PC-3 (cell line): ENCODE data around the gene SRM. TPM values are rescaled to one million over a fixed set of nuclear protein-coding genes. Genes with fewer than 3 reads are reported as not detected.

Experiments
- ATAC-seq: fragments of 200-7000 bp; cut with Tn5 transposase; 2 replicates; pipeline ENCODE4 v1.9.1; 2020; ENCODE audit warnings: mild to moderate bottlenecking, moderate library complexity
- BruUV-seq: library from RNA; stranded (reverse); fragments of 400-500 nt; replicated peaks from 2 replicates; lab custom pipeline; 2021; lab: Mats Ljungman, UMichigan
- CTCF ChIA-PET: fragments of 300-600 bp; sonication (Branson Sonifier 250); formaldehyde crosslinking; loops from one replicate; lab custom pipeline; 2022; ENCODE audit warnings: antibody characterized with exemption; lab: Charles Lee
- POLR2A ChIA-PET: fragments of 300-600 bp; sonication (Branson Sonifier 250); formaldehyde crosslinking; loops from one replicate; lab custom pipeline; 2022; ENCODE audit warnings: antibody characterized with exemption; ENCODE audit not compliant: unreplicated experiment; lab: Charles Lee
- DNase-seq: peaks from one replicate; pipeline ENCODE4 v3.0.0-alpha.2; 2015
- H2AFZ ChIP-seq: fragments of 300-600 bp; sonication (generic); 2 replicates; pipeline ENCODE4 v1.6.0; 2016; ENCODE audit warnings: antibody characterized with exemption, low read length
- H3F3A ChIP-seq: fragments of 300-600 bp; sonication (generic); one replicate; pipeline ENCODE4 v1.6.0; 2017; ENCODE audit warnings: antibody characterized with exemption, low read length, control low read depth, mild to moderate bottlenecking; ENCODE audit not compliant: unreplicated experiment
- H3K27ac ChIP-seq: fragments of 300-600 bp; sonication (generic); 2 replicates; pipeline ENCODE4 v1.5.1; 2016; ENCODE audit warnings: mild to moderate bottlenecking, low read length
- H3K27me3 ChIP-seq: fragments of 300-600 bp; sonication (generic); 2 replicates; pipeline ENCODE4 v1.6.1; 2016; ENCODE audit warnings: low read length, mixed read lengths
- H3K36me3 ChIP-seq: fragments of 300-600 bp; sonication (generic); 2 replicates; pipeline ENCODE4 v1.6.1; 2016; ENCODE audit warnings: low read depth, mixed run types, low read length, mixed read lengths
- H3K4me1 ChIP-seq: fragments of 300-600 bp; sonication (generic); 2 replicates; pipeline ENCODE4 v1.5.1; 2016; ENCODE audit warnings: low read length; ENCODE audit not compliant: insufficient read depth
- H3K4me2 ChIP-seq: fragments of 300-600 bp; sonication (generic); 2 replicates; pipeline ENCODE4 v1.6.0; 2016; ENCODE audit warnings: low read length
- H3K4me3 ChIP-seq: fragments of 300-600 bp; sonication (generic); 2 replicates; pipeline ENCODE4 v1.5.1; 2016; ENCODE audit warnings: mild to moderate bottlenecking, low read length, mixed read lengths
- H3K79me2 ChIP-seq: fragments of 300-600 bp; sonication (generic); 2 replicates; pipeline ENCODE4 v1.6.1; 2017; ENCODE audit warnings: low read length, mixed read lengths
- H3K9ac ChIP-seq: fragments of 300-600 bp; sonication (generic); 2 replicates; pipeline ENCODE4 v1.6.0; 2016; ENCODE audit warnings: mild to moderate bottlenecking, low read length
- H3K9me2 ChIP-seq: fragments of 300-600 bp; sonication (generic); replicated peaks from 2 replicates; pipeline ENCODE4 v1.6.1; 2016; ENCODE audit warnings: mixed run types, low read length, mixed read lengths
- H3K9me3 ChIP-seq: fragments of 300-600 bp; sonication (generic); 2 replicates; pipeline ENCODE4 v1.6.1; 2016; ENCODE audit warnings: low read length, mixed read lengths
- H4K20me1 ChIP-seq: fragments of 300-600 bp; sonication (generic); 2 replicates; pipeline ENCODE4 v1.6.1; 2016; ENCODE audit warnings: low read length, mixed read lengths
- EZH2 ChIP-seq: fragments of 300-600 bp; sonication (generic); IDR thresholded peaks from one replicate; pipeline ENCODE4 v1.6.1; 2017; ENCODE audit warnings: antibody characterized with exemption, mild to moderate bottlenecking, low read length; ENCODE audit not compliant: unreplicated experiment
- EZH2phosphoT487 ChIP-seq: fragments of 300-600 bp; sonication (generic); IDR thresholded peaks from 2 replicates; pipeline ENCODE4 v1.6.1; 2018; ENCODE audit warnings: mild to moderate bottlenecking, antibody characterized with exemption, low read length, borderline replicate concordance
- intact Hi-C: fragments of 100-400 bp; cut with micrococcal nuclease; formaldehyde crosslinking; loops from 2 replicates; pipeline ENCODE4 v1.9.0; 2023
- total RNA-seq: library from RNA; depleted of rRNA; stranded (reverse); fragments of >200 nt; gene quantifications from 2 replicates; pipeline ENCODE4 v1.2.3, GENCODE V29; 2014
- TF ChIP-seq, protein P1 (sequence below): fragments of 300-600 bp; sonication (generic); conservative IDR thresholded peaks from 2 replicates; pipeline ENCODE4 v1.5.1; 2017; ENCODE audit warnings: antibody characterized with exemption, low read depth, mild to moderate bottlenecking, low read length

The SRM gene
- total RNA-seq, 1 experiment from 2014 or later: 151 TPM

- Histone ChIP-seq H3K9ac (peak overlapping the region; percentile 99; the same call in 1 of the 2 replicates), H3K4me2 (peak overlapping the region; percentile 99), H3F3A (no peaks in the 10 kb centered on the region), H4K20me1 (no peaks in the 10 kb centered on the region), H3K9me3 (no peaks in the 10 kb centered on the region), H3K79me2 (peaks cover 53% of the 10 kb centered on the region), H3K27ac (no peak overlapping the region), H3K9me2 (no peaks in the 10 kb centered on the region), H3K27me3 (no peaks in the 10 kb centered on the region), H2AFZ (no peak overlapping the region), H3K4me1 (peaks cover 16% of the 10 kb centered on the region; the same call in 1 of the 2 replicates), H3K4me3 (peak overlapping the region; percentile 100; the same call in 1 of the 2 replicates), H3K36me3 (peaks cover 21% of the 10 kb centered on the region)
- intact Hi-C loops: no loop called here
- no TSS peak for BruUV-seq
- DNase-seq: no peak
- POLR2A ChIA-PET: interaction anchor here (0.6 kb wide), 1 partner anchor 139 kb away, joined by 5 read pairs; no protein-coding TSS in a partner anchor
- TF ChIP-seq, protein P1, sequence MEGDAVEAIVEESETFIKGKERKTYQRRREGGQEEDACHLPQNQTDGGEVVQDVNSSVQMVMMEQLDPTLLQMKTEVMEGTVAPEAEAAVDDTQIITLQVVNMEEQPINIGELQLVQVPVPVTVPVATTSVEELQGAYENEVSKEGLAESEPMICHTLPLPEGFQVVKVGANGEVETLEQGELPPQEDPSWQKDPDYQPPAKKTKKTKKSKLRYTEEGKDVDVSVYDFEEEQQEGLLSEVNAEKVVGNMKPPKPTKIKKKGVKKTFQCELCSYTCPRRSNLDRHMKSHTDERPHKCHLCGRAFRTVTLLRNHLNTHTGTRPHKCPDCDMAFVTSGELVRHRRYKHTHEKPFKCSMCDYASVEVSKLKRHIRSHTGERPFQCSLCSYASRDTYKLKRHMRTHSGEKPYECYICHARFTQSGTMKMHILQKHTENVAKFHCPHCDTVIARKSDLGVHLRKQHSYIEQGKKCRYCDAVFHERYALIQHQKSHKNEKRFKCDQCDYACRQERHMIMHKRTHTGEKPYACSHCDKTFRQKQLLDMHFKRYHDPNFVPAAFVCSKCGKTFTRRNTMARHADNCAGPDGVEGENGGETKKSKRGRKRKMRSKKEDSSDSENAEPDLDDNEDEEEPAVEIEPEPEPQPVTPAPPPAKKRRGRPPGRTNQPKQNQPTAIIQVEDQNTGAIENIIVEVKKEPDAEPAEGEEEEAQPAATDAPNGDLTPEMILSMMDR: no peak
- TF ChIP-seq EZH2phosphoT487: no peak
- TF ChIP-seq EZH2: no peak
- no peak for ATAC-seq
- CTCF ChIA-PET: no interaction called here
Measured at GRCh38 chr1:11058026-11058425, 1.8 kb downstream of the SRM start.

DNA sequence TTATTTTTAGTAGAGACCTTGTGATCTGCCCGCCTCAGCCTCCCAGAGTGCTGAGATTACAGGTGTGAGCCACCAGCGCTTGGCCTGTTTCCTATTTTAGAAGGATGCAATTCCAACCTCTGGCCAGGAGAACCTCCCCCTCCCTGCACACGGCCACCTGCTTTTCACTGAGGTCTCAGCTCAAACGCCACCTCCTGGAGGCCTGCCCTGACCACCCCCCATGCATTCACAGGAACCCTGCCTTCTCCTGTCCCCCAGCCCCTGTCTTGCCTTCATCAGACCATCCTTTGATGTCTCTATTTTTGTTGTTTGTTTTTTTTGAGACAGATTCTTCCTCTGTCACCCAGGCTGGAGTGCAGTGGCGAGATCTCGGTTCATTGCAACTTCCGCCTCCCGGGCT is 2.3 kb downstream of the SRM start:
- peak overlapping the region; percentile 100; the same call in 1 of the 2 replicates for H3K4me3 ChIP-seq
- peaks cover 16% of the 10 kb centered on the region; the same call in 1 of the 2 replicates for H3K4me1 ChIP-seq
- H3K27ac ChIP-seq: no peak overlapping the region
- BruUV-seq: no TSS peak
- H3K9me3 ChIP-seq: no peaks in the 10 kb centered on the region
- POLR2A ChIA-PET: interaction anchor here (0.7 kb wide), 1 partner anchor 90 kb away, joined by 18 read pairs; no protein-coding TSS in a partner anchor
- no peak for ATAC-seq
- H3K9me2 ChIP-seq: no peaks in the 10 kb centered on the region
- H2AFZ ChIP-seq: no peak overlapping the region
- TF ChIP-seq, protein P1: no peak
- no peak for TF ChIP-seq EZH2phosphoT487
- TF ChIP-seq EZH2: no peak
- peaks cover 21% of the 10 kb centered on the region for H3K36me3 ChIP-seq
- H3K79me2 ChIP-seq: peaks cover 53% of the 10 kb centered on the region
- intact Hi-C loops: no loop called here
- H3K4me2 ChIP-seq: peak overlapping the region; percentile 99
- no peak overlapping the region for H3K9ac ChIP-seq
- no peaks in the 10 kb centered on the region for H3F3A ChIP-seq
- no peaks in the 10 kb centered on the region for H3K27me3 ChIP-seq
- no peaks in the 10 kb centered on the region for H4K20me1 ChIP-seq
- CTCF ChIA-PET: no interaction called here
- no peak for DNase-seq

DNA sequence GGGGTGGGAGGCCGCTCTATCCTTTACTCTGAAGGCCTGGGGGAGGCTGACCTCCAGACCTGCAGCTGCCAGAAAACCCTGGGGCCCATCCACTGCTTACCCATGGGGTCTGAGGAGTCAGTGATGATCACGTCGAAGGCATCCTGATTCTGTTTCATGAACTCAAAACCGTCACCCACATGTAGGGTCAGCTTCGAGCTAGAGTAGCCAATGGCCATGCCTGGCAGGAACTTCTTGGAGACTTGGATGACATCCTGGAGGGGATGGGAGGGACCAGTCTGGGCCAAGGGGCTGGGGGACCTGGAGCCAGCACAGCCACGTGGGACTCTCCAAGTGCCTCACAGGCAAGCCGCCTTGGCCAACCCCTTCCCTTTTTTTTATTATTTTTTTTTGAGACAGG is 3.3 kb downstream of the SRM start:
- TF ChIP-seq, protein P1: no peak
- TF ChIP-seq EZH2phosphoT487 (no peak), EZH2 (no peak)
- Histone ChIP-seq H3K36me3 (peaks cover 21% of the 10 kb centered on the region), H3K79me2 (peaks cover 47% of the 10 kb centered on the region), H3K9me3 (no peaks in the 10 kb centered on the region), H3K9ac (no peak overlapping the region), H3K9me2 (no peaks in the 10 kb centered on the region), H3K4me1 (peaks cover 16% of the 10 kb centered on the region; the same call in 1 of the 2 replicates), H4K20me1 (no peaks in the 10 kb centered on the region), H3K27me3 (no peaks in the 10 kb centered on the region), H2AFZ (no peak overlapping the region), H3F3A (no peaks in the 10 kb centered on the region), H3K4me2 (no peak overlapping the region), H3K4me3 (no peak overlapping the region), H3K27ac (no peak overlapping the region)
- no peak for DNase-seq
- intact Hi-C loops: no loop called here
- POLR2A ChIA-PET: interaction anchor here (0.7 kb wide), 1 partner anchor 185 kb away, joined by 13 read pairs; no protein-coding TSS in a partner anchor
- no peak for ATAC-seq
- no TSS peak for BruUV-seq
- CTCF ChIA-PET: no interaction called here
